CD4-positive, alpha-beta T cell (primary cell): ENCODE results near the gene MICAL3. TPM values are rescaled to one million over a fixed set of nuclear protein-coding genes. Genes with fewer than 3 reads are reported as not detected.

Experiments used
- ATAC-seq: fragments of 200-7000 bp; cut with Tn5 transposase; one replicate; pipeline ENCODE4 v1.10.0; 2022; ENCODE audit warnings: mild to moderate bottlenecking; ENCODE audit not compliant: poor library complexity
- CTCF ChIA-PET: fragments of 350-600 bp; sonication (Branson Sonifier 250); formaldehyde crosslinking; loops from one replicate; lab custom pipeline; 2021; ENCODE audit warnings: antibody characterized with exemption, inconsistent platforms; lab: Charles Lee
- POLR2A ChIA-PET: fragments of 350-600 bp; sonication (Branson Sonifier 250); formaldehyde crosslinking; loops from one replicate; lab custom pipeline; 2021; ENCODE audit warnings: antibody characterized with exemption, inconsistent platforms; lab: Charles Lee
- DNase-seq, 14 experiments: peaks; one replicate each; pipeline ENCODE4 v3.0.0-alpha.2; 2013 to 2020; ENCODE audit warnings: mixed read lengths in 2 of 14
- H3K27ac ChIP-seq, 2 donors: one replicate each; pipeline versions ENCODE4 v1.5.1 to v1.7.0; 2013; ENCODE audit warnings: low read length in 2 of 2, low read depth in 1 of 2, mild to moderate bottlenecking in 1 of 2
- H3K27me3 ChIP-seq, 2 experiments: 1 replicate in 1 of 2; 2 replicates in 1 of 2; pipeline versions ENCODE4 v1.6.1 to v1.7.0; 2013; ENCODE audit warnings: low read length in 2 of 2, control low read depth in 1 of 2, mild to moderate bottlenecking in 1 of 2, moderate library complexity in 1 of 2; ENCODE audit not compliant: insufficient read depth in 2 of 2, control insufficient read depth in 1 of 2
- H3K36me3 ChIP-seq: one replicate; pipeline ENCODE4 v1.6.1; 2013; ENCODE audit warnings: low read length, control low read depth; ENCODE audit not compliant: insufficient read depth
- H3K4me1 ChIP-seq: one replicate; pipeline ENCODE4 v1.6.1; 2013; ENCODE audit warnings: low read length, control low read depth; ENCODE audit not compliant: insufficient read depth
- H3K4me3 ChIP-seq: one replicate; pipeline ENCODE4 v1.5.1; 2013; ENCODE audit warnings: mild to moderate bottlenecking, low read length, moderate library complexity
- H3K9me3 ChIP-seq, 2 experiments: 1 replicate in 1 of 2; 2 replicates in 1 of 2; pipeline versions ENCODE4 v1.6.1 to v1.7.0; 2013; ENCODE audit warnings: low read length in 2 of 2, mild to moderate bottlenecking in 2 of 2, control low read depth in 1 of 2, moderate library complexity in 1 of 2; ENCODE audit not compliant: control insufficient read depth in 1 of 2, insufficient read depth in 1 of 2
- H3K27ac Mint-ChIP-seq: one replicate; pipeline ENCODE4 v1.8.0; 2020; ENCODE audit warnings: mixed read lengths
- H3K27me3 Mint-ChIP-seq: one replicate; pipeline ENCODE4 v1.8.0; 2021; ENCODE audit warnings: mixed read lengths
- H3K36me3 Mint-ChIP-seq: one replicate; pipeline ENCODE4 v1.8.0; 2021; ENCODE audit warnings: low read depth, mixed read lengths
- H3K4me1 Mint-ChIP-seq: one replicate; pipeline ENCODE4 v1.8.0; 2021; ENCODE audit warnings: low read depth, mixed read lengths
- H3K4me3 Mint-ChIP-seq: one replicate; pipeline ENCODE4 v1.8.0; 2020; ENCODE audit warnings: mild to moderate bottlenecking, mixed read lengths
- H3K9me3 Mint-ChIP-seq: one replicate; pipeline ENCODE4 v1.8.0; 2020; ENCODE audit warnings: mixed read lengths
- CTCF ChIP-seq: fragments of 200-600 bp; IDR thresholded peaks from one replicate; pipeline ENCODE4 v1.8.0; 2022; ENCODE audit warnings: antibody characterized with exemption, mild to moderate bottlenecking
- intact Hi-C, 2 experiments: fragments of 100-400 bp; cut with DNase I in 1 of 2; cut with micrococcal nuclease in 1 of 2; formaldehyde crosslinking; loops; one replicate each; pipeline versions ENCODE4 v1.15.1 to v1.9.0; 2023 to 2025; cut with DNase I, micrococcal nuclease
- total RNA-seq, 174 experiments: library from RNA in 2 of 174; stranded (reverse) in 2 of 174; gene quantifications; one replicate each; pipeline ENCODE4 v1.2.3 and lab custom pipeline; 2021 to 2026

MICAL3 gene
- total RNA-seq, 2 experiments from 2014 or later, result 9.4 to 9.9 TPM

DNA sequence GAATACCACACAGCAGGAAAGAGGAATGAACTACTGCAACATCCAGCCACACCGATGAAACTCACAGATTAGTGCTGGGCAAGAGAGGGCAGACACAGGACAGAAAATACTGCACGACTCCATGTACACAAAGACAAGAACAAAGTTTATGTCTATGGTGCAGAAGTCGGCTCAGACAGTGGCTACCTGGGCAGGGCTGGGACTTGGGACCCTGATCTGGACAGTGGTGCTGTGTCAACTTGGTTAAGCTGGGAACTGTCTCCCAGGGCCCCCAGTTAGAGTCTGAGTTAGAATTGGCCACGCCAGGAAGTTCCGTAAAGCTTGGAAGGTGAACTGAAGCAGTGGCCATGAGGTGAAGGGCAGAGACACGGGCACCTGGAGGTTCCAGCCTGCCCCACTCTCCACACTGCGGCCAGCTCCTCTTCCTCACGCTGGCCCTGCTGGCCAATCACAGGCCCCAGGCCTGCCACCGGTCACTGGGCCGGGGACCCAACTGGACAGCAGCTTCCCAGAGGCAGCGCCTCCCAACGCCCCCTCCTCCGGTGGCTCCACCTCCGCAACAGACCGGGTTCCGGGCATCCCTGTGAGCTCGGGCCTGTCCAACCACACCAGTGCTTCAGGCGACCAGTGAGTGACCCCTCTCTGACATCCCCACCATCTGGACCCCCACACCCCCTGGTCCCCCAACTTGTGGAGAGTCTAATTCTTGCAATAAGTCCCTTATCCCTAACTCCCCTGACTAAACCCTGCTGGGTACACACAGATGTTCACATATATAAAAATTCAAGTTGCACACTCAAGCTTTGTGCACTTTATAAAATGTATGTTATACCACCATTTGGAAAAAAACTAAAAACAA is 93.7 kb downstream of the MICAL3 start:
- POLR2A ChIA-PET, result no interaction called here
- no peak overlapping the region for H3K27ac Mint-ChIP-seq
- Histone ChIP-seq H3K9me3 (no peaks in the 10 kb centered on the region), H3K27ac (no peak overlapping the region), H3K27me3 (no peaks in the 10 kb centered on the region), H3K4me1 (no peaks in the 10 kb centered on the region), H3K36me3 (no peaks in the 10 kb centered on the region), H3K4me3 (no peak overlapping the region)
- ATAC-seq (no peak), DNase-seq (no peak)
- no peak overlapping the region for H3K4me3 Mint-ChIP-seq
- no peaks in the 10 kb centered on the region for H3K4me1 Mint-ChIP-seq
- CTCF ChIA-PET, result no interaction called here
- H3K27me3 Mint-ChIP-seq, result no peaks in the 10 kb centered on the region
- H3K9me3 Mint-ChIP-seq, result no peaks in the 10 kb centered on the region
- intact Hi-C loops, result no loop called here
- no peaks in the 10 kb centered on the region for H3K36me3 Mint-ChIP-seq
- no peak for TF ChIP-seq CTCF

DNA sequence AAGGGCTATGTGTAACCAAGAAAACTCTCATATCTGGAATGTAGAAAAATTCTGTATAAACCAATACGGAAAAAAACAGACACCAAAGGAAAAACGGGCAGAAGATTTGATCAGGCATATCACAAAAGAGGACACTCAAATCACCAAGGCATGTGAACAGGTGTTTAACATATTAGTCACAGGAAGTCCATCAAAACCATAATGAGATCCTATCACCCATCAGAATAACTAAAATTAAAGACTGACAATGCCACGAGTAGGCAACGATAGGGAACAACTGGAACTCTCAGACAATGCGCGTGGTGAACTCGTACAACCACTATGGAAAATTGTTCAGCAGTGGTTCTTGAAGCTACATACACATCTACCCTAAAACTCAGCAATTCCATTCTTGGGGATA is 94.5 kb downstream of the MICAL3 start:
- POLR2A ChIA-PET, result no interaction called here
- DNase-seq (no peak), ATAC-seq (no peak)
- no peaks in the 10 kb centered on the region for H3K4me1 ChIP-seq
- Mint-ChIP-seq H3K27me3 (no peaks in the 10 kb centered on the region), H3K4me1 (no peaks in the 10 kb centered on the region), H3K27ac (no peak overlapping the region), H3K4me3 (no peak overlapping the region), H3K9me3 (no peaks in the 10 kb centered on the region), H3K36me3 (no peaks in the 10 kb centered on the region)
- CTCF ChIA-PET, result no interaction called here
- intact Hi-C loops, result no loop called here
- H3K27ac ChIP-seq, result no peak overlapping the region
- no peaks in the 10 kb centered on the region for H3K27me3 ChIP-seq
- TF ChIP-seq CTCF, result no peak
- no peaks in the 10 kb centered on the region for H3K9me3 ChIP-seq
- H3K36me3 ChIP-seq, result no peaks in the 10 kb centered on the region
- no peak overlapping the region for H3K4me3 ChIP-seq

- Mint-ChIP-seq H3K4me3 (no peak overlapping the region), H3K36me3 (no peaks in the 10 kb centered on the region), H3K4me1 (no peaks in the 10 kb centered on the region), H3K27me3 (no peaks in the 10 kb centered on the region), H3K9me3 (no peaks in the 10 kb centered on the region), H3K27ac (no peak overlapping the region)
- no peak overlapping the region for H3K4me3 ChIP-seq
- H3K36me3 ChIP-seq, result no peaks in the 10 kb centered on the region
- no peak overlapping the region for H3K27ac ChIP-seq
- no peak for ATAC-seq
- TF ChIP-seq CTCF, result no peak
- ChIA-PET CTCF (no interaction called here), POLR2A (no interaction called here)
- DNase-seq, result no peak
- intact Hi-C loops, result no loop called here
- no peaks in the 10 kb centered on the region for H3K9me3 ChIP-seq
- no peaks in the 10 kb centered on the region for H3K4me1 ChIP-seq
- H3K27me3 ChIP-seq, result no peaks in the 10 kb centered on the region
Measured at GRCh38 chr22:17928391-17928790, 96.0 kb downstream of the MICAL3 start.
